HL-60 (cell line): ENCODE measurements around the gene MARF1.
"Not testable (repeated sequence)": the region's sequence is repeated elsewhere in the genome, so short reads cannot be mapped to it uniquely, and the experiment has no call there.

ENCODE experiments used
- DNase-seq, 2 experiments: peaks; one replicate each; pipeline ENCODE4 v3.0.0-alpha.2; 2010 to 2020; ENCODE audit warnings: low read depth in 1 of 2, low spot score in 1 of 2
- H3K27ac ChIP-seq: fragments of 250-450 bp; sonication (Bioruptor Pico); replicated peaks from 2 replicates; pipeline ENCODE4 v1.5.1; 2020; ENCODE audit warnings: mild to moderate bottlenecking, moderate library complexity
- H3K27me3 ChIP-seq: fragments of 250-450 bp; sonication (Bioruptor Pico); 2 replicates; pipeline ENCODE4 v1.5.1; 2021; ENCODE audit warnings: mild to moderate bottlenecking, moderate library complexity; ENCODE audit not compliant: insufficient read depth, poor library complexity, severe bottlenecking
- H3K4me3 ChIP-seq: replicated peaks from 2 replicates; pipeline ENCODE4 v1.5.1; 2011; ENCODE audit warnings: mild to moderate bottlenecking, control low read depth, low read length; ENCODE audit not compliant: insufficient read depth
- GABPA ChIP-seq: IDR thresholded peaks from 2 replicates; pipeline ENCODE4 v1.6.1; 2012; ENCODE audit warnings: low read depth
- POLR2AphosphoS5 ChIP-seq: IDR thresholded peaks from 2 replicates; pipeline ENCODE4 v1.6.1; 2012; ENCODE audit warnings: low read depth
- SPI1 ChIP-seq: IDR thresholded peaks from 2 replicates; pipeline ENCODE4 v1.6.1; 2012; ENCODE audit warnings: low read depth, mild to moderate bottlenecking, borderline replicate concordance
- TF ChIP-seq, protein P1 (sequence below): IDR thresholded peaks from one replicate; pipeline ENCODE4 v1.5.1; 2011; ENCODE audit warnings: low read length, control low read depth, inconsistent platforms; ENCODE audit not compliant: insufficient read depth
- TF ChIP-seq, protein P2 (sequence below): IDR thresholded peaks from 2 replicates; pipeline ENCODE4 v1.6.1; 2012; ENCODE audit warnings: low read depth; ENCODE audit not compliant: insufficient replicate concordance

The MARF1 gene

DNA sequence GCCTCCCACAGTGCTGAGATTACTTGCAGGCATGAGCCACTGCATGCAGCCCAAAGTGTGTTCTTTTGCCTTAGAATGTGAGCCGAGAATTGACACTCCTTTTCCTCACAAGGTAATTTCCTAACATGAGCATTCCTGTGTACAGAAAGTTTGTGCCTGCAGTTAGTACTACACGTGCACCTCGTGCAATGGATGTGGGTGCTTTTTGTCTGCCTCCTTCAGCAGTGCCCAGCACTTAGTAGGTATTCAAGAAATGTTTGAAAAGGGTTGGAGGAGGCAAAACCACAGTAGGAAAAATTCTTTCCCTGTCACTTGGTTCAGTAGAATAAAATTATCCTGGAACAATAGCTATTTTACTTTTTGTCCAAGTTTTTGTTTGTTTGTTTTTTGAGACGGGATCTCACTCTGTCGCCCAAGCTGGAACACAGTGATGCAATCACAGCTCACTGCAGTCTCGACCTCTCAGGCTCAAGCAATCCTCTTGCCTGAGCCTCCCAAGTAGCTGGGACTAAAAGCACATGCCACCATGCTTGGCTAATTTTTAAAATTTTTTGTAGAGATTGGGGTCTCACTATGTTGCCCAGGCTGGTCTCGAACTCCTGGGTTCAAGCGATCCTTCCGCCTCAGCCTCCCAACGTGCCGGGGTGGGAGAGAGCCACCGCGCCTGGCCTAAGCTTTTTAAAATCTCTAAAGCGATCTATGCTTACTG is 9.5 kb upstream of the MARF1 start:
- DNase-seq = no peak
- no peak overlapping the region for H3K27ac ChIP-seq
- no peaks in the 10 kb centered on the region for H3K27me3 ChIP-seq
- TF ChIP-seq SPI1 (no peak), GABPA (no peak), POLR2AphosphoS5 (no peak)
- TF ChIP-seq, protein P1, sequence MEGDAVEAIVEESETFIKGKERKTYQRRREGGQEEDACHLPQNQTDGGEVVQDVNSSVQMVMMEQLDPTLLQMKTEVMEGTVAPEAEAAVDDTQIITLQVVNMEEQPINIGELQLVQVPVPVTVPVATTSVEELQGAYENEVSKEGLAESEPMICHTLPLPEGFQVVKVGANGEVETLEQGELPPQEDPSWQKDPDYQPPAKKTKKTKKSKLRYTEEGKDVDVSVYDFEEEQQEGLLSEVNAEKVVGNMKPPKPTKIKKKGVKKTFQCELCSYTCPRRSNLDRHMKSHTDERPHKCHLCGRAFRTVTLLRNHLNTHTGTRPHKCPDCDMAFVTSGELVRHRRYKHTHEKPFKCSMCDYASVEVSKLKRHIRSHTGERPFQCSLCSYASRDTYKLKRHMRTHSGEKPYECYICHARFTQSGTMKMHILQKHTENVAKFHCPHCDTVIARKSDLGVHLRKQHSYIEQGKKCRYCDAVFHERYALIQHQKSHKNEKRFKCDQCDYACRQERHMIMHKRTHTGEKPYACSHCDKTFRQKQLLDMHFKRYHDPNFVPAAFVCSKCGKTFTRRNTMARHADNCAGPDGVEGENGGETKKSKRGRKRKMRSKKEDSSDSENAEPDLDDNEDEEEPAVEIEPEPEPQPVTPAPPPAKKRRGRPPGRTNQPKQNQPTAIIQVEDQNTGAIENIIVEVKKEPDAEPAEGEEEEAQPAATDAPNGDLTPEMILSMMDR = no peak
- no peak overlapping the region for H3K4me3 ChIP-seq

DNA sequence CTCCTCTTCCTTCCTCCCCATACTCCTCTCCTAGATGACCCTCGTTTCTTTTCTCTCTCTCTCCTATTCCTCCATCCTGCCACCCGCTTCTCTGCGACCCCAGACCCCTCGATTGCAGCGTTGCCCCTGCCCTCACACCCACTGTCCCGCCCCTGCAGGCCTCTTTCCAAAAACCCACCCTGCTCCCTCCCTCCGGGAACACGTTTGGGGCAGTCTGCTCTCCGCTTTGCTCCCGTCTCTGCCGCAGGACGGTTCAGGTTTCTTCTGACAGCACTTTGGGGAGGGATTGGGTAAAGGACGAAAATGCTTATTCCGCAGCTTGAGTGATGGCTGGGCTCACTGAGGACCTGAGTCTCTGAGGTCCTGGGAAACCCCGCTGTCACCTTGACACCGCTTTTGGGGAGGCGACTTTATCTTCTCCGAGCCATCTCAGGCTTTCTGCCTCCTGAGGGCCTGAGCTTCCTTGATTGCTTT is 7.8 kb upstream of the MARF1 start:
- no peaks in the 10 kb centered on the region for H3K27me3 ChIP-seq
- DNase-seq = peak in 1 of 2 experiments; percentile 5
- peak overlapping the region; percentile 83 for H3K27ac ChIP-seq
- no peak for TF ChIP-seq GABPA
- TF ChIP-seq POLR2AphosphoS5 = no peak
- TF ChIP-seq, protein P1 = no peak
- TF ChIP-seq, protein P2, sequence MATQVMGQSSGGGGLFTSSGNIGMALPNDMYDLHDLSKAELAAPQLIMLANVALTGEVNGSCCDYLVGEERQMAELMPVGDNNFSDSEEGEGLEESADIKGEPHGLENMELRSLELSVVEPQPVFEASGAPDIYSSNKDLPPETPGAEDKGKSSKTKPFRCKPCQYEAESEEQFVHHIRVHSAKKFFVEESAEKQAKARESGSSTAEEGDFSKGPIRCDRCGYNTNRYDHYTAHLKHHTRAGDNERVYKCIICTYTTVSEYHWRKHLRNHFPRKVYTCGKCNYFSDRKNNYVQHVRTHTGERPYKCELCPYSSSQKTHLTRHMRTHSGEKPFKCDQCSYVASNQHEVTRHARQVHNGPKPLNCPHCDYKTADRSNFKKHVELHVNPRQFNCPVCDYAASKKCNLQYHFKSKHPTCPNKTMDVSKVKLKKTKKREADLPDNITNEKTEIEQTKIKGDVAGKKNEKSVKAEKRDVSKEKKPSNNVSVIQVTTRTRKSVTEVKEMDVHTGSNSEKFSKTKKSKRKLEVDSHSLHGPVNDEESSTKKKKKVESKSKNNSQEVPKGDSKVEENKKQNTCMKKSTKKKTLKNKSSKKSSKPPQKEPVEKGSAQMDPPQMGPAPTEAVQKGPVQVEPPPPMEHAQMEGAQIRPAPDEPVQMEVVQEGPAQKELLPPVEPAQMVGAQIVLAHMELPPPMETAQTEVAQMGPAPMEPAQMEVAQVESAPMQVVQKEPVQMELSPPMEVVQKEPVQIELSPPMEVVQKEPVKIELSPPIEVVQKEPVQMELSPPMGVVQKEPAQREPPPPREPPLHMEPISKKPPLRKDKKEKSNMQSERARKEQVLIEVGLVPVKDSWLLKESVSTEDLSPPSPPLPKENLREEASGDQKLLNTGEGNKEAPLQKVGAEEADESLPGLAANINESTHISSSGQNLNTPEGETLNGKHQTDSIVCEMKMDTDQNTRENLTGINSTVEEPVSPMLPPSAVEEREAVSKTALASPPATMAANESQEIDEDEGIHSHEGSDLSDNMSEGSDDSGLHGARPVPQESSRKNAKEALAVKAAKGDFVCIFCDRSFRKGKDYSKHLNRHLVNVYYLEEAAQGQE = no peak
- TF ChIP-seq SPI1 = no peak
- peak overlapping the region; percentile 76 for H3K4me3 ChIP-seq

DNA sequence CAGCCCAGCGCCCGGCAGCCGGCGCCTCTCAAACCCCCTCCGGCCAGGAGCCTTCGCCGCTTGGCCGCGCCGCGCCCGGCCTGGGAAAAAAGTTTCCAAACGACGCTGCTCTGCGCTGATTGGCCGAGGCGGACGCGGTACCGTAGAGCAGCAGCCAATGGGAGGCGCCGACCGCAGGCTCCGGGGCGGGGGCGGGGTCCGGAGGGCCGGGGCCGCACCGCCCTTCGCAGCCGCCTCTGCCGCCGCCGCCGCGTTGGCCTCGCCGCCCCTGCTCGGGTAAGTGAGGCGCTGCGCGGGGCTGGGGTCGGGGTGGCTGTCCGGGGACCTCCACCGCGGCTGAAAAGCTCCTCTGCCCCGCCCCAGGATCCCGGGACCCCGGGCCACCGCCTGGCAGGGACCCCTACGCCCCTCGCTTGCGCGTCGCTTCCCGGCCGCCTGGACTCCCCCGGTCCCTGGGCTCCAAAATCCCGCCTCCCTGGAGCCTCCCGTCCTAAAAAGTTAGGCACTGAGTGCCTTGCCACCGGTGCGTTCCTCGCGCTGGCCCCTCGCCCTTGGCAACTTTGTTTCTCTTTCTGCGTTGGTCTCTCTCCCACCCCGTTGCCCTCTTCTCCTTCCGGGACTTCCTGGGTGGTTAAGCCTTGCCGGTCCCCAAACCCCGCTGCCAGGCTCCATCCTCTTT is 7.2 kb upstream of the MARF1 start, which contains the start of gene NDE1:
NDE1 (plus strand) TSS at position 227 of the 679 bp plus-strand sequence. CDS start 14,534 bp downstream, outside the sequence.
- 0 out of 2 replicates have a peak, but pooled peaks have one; percentile 38 for TF ChIP-seq POLR2AphosphoS5
- TF ChIP-seq, protein P1 = no peak
- Histone ChIP-seq H3K27ac (peak within 1 kb of the TSS; percentile 83), H3K4me3 (peak within 1 kb of the TSS; percentile 76), H3K27me3 (no peaks in the 10 kb centered on the region)
- peak; percentile 78 to 88 for DNase-seq

DNA sequence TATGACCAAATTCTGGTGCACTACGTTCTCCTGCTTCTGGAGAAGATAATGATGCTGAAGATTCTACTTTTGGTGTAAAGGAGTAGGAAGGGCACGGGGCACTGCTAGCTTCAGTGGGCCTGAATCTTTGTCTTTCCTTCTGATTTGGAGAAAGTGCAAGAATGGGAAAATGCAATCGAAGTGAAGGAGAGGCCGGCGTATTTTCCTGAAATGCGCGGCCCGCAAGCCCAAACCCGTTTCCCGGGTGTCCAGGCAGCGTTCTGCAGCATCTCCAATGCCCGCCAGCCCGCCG is 6.7 kb upstream of the MARF1 start:
- Histone ChIP-seq H3K27ac (no peak overlapping the region; the same call in 1 of the 2 replicates), H3K4me3 (peak overlapping the region; percentile 44), H3K27me3 (no peaks in the 10 kb centered on the region)
- no peak for DNase-seq
- TF ChIP-seq SPI1 (no peak), GABPA (no peak), POLR2AphosphoS5 (no peak)
- TF ChIP-seq, protein P2 = no peak

DNA sequence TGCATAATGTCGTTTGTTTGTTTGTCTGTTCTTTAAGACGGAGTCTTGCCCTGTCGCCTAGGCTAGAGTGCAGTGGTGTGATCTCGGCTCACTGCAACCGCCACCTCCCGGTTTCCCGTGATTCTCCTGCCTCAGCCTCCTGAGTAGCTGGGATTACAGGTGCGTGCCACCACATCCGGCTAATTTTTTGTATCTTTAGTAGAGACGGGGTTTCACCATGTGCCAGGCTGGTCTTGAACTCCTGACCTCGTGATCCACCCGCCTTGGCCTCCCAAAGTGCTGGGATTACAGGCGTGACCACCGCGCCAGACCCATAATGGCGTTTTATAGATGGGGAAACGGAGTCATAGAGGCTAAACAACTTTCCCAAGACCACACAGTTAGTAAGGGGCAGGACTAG is 6.4 kb upstream of the MARF1 start:
- peak overlapping the region; percentile 44 for H3K4me3 ChIP-seq
- not testable (repeated sequence) for H3K27ac ChIP-seq, DNase-seq, H3K27me3 ChIP-seq
